HG02884 (cell line): Measurements from ENCODE around the gene MYH7.
"Not testable (repeated sequence)": the region's sequence is repeated elsewhere in the genome, so short reads cannot be mapped to it uniquely, and the experiment has no call there.

Experiments used
- ATAC-seq: cut with Tn5 transposase; IDR thresholded peaks from one replicate; pipeline ENCODE4 v1.9.1; 2021; ENCODE audit warnings: mild to moderate bottlenecking, moderate library complexity; ENCODE audit not compliant: unreplicated experiment

The MYH7 gene

DNA sequence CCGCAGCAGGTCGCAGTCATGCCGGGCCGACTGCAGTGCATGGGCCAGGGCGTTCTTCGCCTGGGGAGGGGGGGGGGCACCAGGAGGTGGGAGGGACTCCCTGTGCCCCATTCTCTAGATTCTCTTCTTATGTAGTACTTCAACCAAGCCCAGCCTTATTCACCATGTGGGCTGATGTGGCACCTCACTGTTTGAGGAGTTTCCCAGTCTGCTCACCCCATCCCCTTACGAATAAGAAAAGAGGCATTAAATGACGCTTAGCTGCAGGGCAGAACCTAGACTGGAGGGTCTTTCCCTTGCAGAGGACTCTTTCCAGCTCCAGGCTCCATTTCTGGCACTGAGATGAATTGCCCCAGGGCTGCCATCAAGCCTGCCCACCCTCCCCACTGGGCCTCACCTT is 46.5 kb downstream of the MYH7 start:
- no peak for ATAC-seq

DNA sequence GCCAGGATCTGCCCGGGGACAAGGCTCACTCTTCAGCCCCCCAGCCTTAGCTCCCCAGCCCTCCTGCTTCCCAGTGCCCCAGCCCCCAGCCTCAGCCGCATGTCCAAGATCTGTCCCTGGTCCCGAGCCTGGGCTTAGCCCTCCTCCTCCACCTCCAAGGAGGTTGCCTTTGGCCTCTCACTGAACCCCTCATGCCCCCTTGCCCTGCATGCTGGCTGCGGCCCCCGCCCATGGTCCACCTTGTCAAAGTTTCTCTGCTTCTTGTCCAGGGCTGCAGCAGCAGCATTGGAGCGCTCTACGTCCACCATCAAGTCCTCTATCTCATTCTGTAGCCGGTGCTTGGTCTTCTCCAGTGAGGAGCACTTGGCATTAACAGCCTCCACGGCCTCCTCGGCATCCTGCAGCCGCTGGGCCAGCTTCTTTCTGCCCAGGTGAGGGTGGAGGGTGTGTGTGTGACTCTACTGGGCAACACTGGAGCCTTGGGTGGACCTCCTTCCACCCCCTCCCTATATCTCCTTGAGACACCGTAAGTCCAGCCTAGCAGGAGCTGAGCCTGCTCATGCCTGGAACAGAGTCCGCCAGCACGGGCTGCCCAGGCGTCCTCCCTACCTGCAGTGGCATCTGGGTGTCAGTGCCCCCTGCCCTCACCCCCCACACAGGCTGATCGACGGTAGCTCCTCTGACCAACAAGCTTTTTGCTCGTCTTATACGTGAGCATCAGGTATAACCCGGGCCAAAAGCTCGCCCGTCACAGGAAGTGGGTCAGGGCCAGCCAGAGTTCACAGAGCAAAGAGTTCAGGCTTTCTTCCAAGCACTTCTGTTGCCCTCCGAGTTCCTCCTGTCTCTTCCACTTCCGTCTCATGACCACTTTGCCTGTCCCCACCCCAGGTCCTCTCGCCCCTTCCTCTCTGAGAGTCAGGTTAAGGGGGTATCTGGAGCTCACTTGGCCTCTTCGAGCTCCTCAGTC is 47.3 kb downstream of the MYH7 start:
- ATAC-seq: no peak

- ATAC-seq: no peak
Observed at GRCh38 chr14:23386999-23387398, 48.5 kb downstream of the MYH7 start.

DNA sequence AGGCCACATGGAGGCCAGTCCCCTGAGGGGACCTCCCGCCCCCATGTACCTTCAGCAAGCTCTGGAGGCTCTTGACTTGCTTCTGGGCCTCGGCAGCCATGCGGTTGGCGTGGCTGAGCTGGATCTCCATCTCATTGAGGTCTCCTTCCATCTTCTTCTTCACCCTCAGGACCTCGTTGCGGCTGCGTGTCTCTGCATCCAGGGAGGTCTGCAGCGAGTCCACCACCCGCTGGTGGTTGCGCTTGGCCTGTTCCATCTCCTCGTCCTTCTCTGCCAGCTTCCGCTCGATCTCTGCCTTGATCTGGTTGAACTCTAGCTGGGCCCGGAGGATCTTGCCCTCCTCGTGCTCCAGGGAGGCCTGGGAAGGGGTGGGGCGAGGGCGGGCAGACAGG is 49.2 kb downstream of the MYH7 start:
- not testable (repeated sequence) for ATAC-seq

GRCh38 chr14:23385642-23386265 is 49.7 kb downstream of the MYH7 start:
- ATAC-seq: no peak

GRCh38 chr14:23385244-23385641 is 50.2 kb downstream of the MYH7 start:
- ATAC-seq: no peak

GRCh38 chr14:23384364-23385080 is 50.9 kb downstream of the MYH7 start:
- ATAC-seq: no peak

DNA sequence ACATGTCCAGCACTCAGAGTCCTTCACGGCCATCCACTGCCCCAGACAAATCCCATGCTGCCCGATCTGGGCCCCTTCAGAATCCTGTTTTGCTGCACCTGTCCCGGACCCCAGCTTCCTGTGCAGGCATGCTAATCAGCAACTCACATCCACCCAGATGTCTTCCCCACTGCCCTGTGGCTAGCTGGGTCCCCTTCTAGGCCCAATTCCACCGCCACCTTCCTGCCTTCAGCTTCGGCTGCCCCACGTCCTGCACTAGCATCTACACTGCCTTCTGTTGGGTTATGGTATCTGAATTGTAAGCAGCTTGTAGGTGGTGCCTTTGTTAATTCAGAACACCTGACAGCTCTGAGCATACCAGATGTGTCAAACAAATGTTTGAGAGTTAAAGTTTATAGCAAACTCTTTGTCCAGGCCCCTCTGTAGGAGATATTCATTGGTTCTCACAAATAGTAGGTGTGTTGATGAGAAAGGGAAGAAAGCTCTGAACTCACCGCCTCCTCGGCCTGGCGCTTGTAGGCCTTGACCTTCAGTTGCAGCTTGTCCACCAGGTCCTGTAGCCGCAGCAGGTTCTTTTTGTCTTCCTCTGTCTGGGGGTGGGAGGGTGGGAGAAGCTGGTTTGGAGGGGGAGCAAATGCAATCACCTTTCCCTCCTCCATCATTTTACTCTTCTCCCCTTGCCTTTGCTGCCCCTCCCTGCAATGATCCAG is 52.6 kb downstream of the MYH7 start:
- no peak for ATAC-seq

DNA sequence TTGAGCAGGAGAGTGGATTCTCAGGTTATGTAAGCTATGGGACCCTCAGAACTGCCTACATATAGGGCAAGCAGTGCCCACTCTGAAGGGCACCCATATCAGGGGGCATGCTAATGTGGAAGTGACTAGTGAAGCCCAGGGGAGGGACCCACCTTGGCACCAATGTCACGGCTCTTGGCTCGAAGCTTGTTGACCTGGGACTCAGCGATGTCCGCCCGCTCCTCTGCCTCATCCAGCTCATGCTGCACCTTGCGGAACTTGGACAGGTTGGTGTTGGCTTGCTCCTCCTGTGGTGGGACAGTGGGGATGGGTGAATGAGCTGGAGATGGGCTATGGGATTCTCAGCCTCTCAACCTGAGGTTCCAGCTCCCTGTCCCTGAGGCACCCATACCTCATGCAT is 53.2 kb downstream of the MYH7 start:
- ATAC-seq: no peak

DNA sequence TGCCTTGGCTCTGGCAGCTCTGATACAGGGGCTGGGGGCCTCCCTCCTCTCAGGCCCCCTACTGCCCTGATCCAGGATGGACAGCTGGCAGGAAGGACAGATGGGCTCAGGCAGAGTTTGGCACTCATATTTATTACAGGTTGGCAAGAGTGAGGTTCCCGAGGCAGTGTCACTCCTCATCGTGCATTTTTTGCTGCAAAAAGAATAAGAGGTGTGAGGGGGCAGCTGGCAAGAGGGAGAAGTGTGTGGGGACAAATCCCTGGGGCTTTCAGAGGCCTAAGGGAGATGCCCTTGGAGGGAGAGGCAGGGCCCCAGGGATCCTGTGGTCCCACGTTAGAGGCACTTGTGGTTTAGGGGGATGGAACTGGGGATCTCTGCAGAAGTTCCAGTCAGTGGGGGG is 53.6 kb downstream of the MYH7 start:
- no peak for ATAC-seq

GRCh38 chr14:23380976-23381375 is 54.5 kb downstream of the MYH7 start:
- no peak for ATAC-seq

DNA sequence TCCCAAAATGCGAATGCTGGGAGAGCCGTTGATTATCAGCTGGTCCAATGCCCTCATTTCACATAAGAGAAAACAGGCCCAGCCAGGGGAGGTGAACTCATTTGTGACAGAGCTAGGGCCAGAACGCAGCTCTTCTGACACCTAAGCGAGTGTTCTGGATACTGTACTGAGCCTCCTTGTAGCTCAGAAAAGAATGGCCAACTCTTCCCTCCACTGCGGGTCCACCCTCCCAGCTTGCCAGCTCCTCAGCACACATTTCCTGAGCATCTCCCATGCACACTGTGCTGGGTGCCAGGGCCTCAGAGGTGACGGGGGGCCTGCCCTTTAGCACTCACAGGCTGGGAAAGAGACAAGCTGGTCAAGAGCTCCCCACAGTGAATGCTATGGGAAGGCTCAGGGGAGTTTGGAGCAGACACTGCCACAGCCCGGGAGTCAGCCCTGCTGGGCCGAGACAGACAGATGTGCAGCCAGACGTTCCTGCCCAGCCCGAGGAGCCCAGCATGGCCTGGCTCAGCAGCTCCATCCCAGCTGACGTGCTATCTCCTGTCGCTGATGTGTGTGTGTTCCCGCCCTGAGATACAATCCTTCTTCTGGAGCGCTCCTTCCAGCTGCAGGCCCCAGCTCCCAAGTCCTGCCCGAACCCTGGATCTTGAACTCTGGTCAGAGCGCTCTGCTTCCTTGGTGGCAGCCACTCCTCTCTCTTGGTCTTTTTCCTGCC is 55.1 kb downstream of the MYH7 start:
- ATAC-seq: no peak

- no peak for ATAC-seq
Observed at GRCh38 chr14:23379366-23380196, 55.9 kb downstream of the MYH7 start.

DNA sequence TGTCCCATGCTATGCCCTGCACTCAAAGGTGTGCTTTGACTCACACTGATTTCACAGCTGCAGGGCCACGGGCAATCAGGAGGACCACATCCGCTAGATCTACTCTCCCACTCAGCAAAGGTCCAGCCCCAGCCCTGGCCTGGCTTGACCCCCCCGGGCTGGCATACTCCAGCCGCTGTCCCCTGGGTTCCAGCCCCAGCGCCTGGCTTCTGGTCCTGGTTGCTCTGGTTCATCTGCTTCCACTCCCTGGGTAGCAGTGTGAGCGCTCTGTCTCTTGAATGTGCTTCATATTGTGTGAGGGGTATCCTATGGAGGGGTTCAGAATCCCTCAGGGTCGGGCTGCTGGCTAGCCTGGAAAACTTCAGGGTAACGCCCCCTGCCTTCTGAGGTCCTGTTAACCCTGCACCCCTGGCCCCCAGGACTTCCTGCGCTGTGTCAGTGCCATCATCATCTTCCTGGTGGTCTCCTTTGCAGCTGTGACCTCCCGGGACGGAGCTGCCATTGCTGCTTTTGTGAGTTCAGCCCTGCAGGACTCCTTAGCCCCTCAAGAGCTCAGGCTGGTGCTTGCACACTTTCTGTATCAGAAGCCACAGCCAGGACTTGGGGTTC is 56.7 kb downstream of the MYH7 start:
- no peak for ATAC-seq

- no peak for ATAC-seq
Observed at GRCh38 chr14:23377573-23378563, 57.6 kb downstream of the MYH7 start.

DNA sequence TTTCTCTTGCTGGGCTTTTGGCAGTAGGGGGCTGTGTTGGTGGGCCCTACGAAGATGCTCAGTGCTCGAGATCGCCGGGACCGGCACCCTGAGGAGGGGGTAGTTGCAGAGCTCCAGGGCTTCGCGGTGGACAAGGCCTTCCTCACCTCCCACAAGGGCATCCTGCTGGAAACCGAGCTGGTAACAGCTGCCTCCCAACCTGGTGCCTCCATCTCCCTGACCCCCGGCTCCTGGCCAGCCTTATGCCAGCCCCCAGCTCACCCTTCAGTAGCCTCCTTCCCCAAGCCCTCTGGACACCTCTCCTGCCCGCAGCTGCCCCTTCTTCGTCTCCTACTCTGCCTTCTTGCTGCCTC is 58.3 kb downstream of the MYH7 start:
- ATAC-seq: no peak

DNA sequence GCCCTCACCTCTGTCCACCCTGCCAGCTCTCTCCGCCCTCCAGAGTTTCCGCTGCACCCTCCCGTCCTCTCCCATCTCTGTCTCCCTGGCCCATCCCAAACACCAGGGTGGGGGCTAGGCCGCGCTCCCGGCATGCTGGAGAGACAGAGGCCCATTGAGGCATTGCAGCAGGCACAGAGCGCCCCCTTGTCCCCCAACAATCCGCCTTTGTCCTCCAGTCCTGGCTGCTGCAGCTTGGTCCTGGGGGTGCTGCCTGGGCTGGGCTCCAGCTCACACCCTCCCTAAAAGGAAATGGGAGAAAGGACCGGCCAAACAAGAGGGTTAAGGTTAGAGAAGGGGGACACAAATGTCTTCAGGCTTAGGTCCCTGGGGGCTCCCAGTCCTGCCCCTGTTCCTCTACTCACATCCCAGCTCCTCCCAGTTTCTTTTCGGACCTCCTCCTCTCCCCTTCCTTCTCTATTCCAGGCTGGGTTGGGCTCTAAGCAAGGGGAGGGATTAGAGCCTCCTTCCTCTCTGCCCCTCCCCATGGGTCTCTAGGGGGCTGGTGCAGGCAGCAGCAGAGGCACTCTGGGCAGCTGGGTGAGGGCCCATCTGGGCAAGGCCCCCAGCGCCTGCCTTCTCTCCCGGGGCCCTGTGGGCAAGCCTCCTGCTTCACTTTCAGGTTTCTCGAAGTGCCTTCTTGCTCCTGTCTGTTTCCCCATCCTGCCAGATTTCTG is 58.8 kb downstream of the MYH7 start, which contains the start of gene CMTM5:
Gene CMTM5, plus strand, starts transcription at position 565 of the 716 bp plus-strand sequence. CDS start 206 bp downstream, outside the sequence.
- no peak for ATAC-seq
